Stomach (tissue), 9 donors: ENCODE data around the gene CCDC192. TPM values are rescaled to one million over a fixed set of nuclear protein-coding genes. Genes with fewer than 3 reads are reported as not detected.

ENCODE experiments used
- DNase-seq, 2 donors: peaks; one replicate each; pipeline versions ENCODE4 v3.0.0 to v3.0.0-alpha.2; 2013 to 2019
- H3K27ac ChIP-seq, 5 donors: fragments of 200-600 bp in 4 of 5; sonication (generic) in 4 of 5; one replicate each; pipeline ENCODE4 v1.5.1; 2013 to 2019; ENCODE audit warnings: mild to moderate bottlenecking in 1 of 5, moderate library complexity in 1 of 5
- H3K27me3 ChIP-seq, 3 donors: fragments of 200-600 bp; sonication (generic); one replicate each; pipeline ENCODE4 v1.5.1; 2017 to 2019; ENCODE audit warnings: mixed run types in 1 of 3
- H3K36me3 ChIP-seq, 4 donors: fragments of 200-600 bp; sonication (generic); 1 replicate in 3 of 4; 2 replicates in 1 of 4; pipeline ENCODE4 v1.5.1; 2016 to 2019
- H3K4me1 ChIP-seq, 4 donors: fragments of 200-600 bp; sonication (generic); one replicate each; pipeline ENCODE4 v1.5.1; 2016 to 2019
- H3K4me3 ChIP-seq, 4 donors: fragments of 200-600 bp; sonication (generic) in 3 of 4; one replicate each; pipeline ENCODE4 v1.5.1; 2016 to 2019; ENCODE audit warnings: mild to moderate bottlenecking in 1 of 4
- H3K9me3 ChIP-seq, 4 donors: fragments of 200-600 bp; sonication (generic); one replicate each; pipeline ENCODE4 v1.5.1; 2016 to 2019
- EP300 ChIP-seq: sonication (generic); formaldehyde crosslinking; IDR thresholded peaks from one replicate; pipeline ENCODE4 v1.6.1; 2017; ENCODE audit warnings: antibody characterized with exemption
- POLR2A ChIP-seq, 4 donors: fragments of 450-650 bp; IDR thresholded peaks; one replicate each; pipeline ENCODE4 v1.6.1; 2016; ENCODE audit warnings: antibody characterized with exemption in 4 of 4, control low read depth in 2 of 4, mild to moderate bottlenecking in 1 of 4, moderate library complexity in 1 of 4
- POLR2AphosphoS5 ChIP-seq, 3 donors: sonication (generic); formaldehyde crosslinking; IDR thresholded peaks; one replicate each; pipeline ENCODE4 v1.6.1; 2016; ENCODE audit warnings: antibody characterized with exemption in 3 of 3
- WGBS, 5 donors: extraction: QIAGEN DNeasy Blood & Tissue Kit in 3 of 5; methylation state at CpG; one replicate each; pipeline versions ENCODE4 v1.1.5 to v1.1.7; 2013 to 2018; 5-methylcytosine and 5-hydroxymethylcytosine counted together
- intact Hi-C: fragments of 100-400 bp; cut with DNase I; formaldehyde crosslinking; loops from one replicate; pipeline ENCODE4 v1.15.1; 2023; ENCODE audit warnings: low total_unique reads
- polyA plus RNA-seq, 3 donors: library from polyadenylated mRNA; stranded (reverse); fragments of 200-250 nt; gene quantifications; one replicate each; pipeline ENCODE4 v1.2.3, GENCODE V29; 2013
- total RNA-seq, 5 donors: library from RNA; depleted of rRNA; stranded (reverse); fragments of >200 nt; gene quantifications; one replicate each; pipeline versions ENCODE4 v1.1.0 to v1.2.3, GENCODE V29; 2014 to 2016
- TF ChIP-seq, protein P1 (sequence below), 7 experiments: fragments of 450-650 bp in 4 of 7; fragments of 200-600 bp in 3 of 7; sonication (generic) in 3 of 7; IDR thresholded peaks; one replicate each; pipeline ENCODE4 v1.5.1; 2016 to 2019; ENCODE audit warnings: antibody characterized with exemption in 7 of 7, control low read depth in 2 of 7, mild to moderate bottlenecking in 1 of 7
- donor health status: healthy with polysubstance abuse.
- donor health status: Bipolar disorder and iron deficiency.
- donor health status: healthy.

The CCDC192 gene
- total and polyA plus RNA-seq, 8 donors, result 0.10 to 2.2 TPM; not detected in 6

DNA sequence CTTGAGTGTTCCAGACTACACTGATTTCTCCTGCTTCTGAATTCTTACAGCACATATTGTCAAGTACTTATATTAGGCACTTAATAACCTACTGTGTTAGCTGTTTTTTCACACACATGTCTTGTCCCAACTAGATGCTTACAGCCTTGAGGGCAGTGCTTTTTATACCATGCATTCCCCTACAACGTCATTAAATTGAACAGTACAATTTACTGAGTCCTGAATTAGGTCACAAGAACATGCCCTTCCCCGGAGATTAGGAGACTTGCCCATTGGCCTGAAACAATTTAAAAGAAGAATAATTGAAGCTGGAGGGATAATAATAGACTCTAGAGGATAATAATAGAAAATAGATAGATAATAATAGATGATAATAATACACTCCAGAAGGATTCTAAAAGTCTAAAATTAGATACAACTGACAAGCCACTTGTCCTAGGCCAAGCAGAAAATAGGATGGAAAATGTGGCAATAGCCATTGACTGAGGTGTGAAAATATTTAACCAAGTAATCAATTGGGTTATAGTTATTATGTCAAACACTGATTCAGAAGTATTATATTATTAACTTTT lies 267.7 kb downstream of the CCDC192 start:
- no peaks in the 10 kb centered on the region for H3K9me3 ChIP-seq
- 71 to 84% (median 74%) methylated on average over 2 of the region's 2 CpGs for WGBS, 5 donors
- TF ChIP-seq EP300, result no peak
- no peak for TF ChIP-seq POLR2A (IDR thresholded peaks at IDR 0.05)
- TF ChIP-seq POLR2AphosphoS5 (IDR thresholded peaks at IDR 0.05), result no peak
- TF ChIP-seq, protein P1, sequence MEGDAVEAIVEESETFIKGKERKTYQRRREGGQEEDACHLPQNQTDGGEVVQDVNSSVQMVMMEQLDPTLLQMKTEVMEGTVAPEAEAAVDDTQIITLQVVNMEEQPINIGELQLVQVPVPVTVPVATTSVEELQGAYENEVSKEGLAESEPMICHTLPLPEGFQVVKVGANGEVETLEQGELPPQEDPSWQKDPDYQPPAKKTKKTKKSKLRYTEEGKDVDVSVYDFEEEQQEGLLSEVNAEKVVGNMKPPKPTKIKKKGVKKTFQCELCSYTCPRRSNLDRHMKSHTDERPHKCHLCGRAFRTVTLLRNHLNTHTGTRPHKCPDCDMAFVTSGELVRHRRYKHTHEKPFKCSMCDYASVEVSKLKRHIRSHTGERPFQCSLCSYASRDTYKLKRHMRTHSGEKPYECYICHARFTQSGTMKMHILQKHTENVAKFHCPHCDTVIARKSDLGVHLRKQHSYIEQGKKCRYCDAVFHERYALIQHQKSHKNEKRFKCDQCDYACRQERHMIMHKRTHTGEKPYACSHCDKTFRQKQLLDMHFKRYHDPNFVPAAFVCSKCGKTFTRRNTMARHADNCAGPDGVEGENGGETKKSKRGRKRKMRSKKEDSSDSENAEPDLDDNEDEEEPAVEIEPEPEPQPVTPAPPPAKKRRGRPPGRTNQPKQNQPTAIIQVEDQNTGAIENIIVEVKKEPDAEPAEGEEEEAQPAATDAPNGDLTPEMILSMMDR (IDR thresholded peaks at IDR 0.05), result no peak
- no peak for DNase-seq
- intact Hi-C loops, result no loop called here
- no peak overlapping the region for H3K27ac ChIP-seq
- no peaks in the 10 kb centered on the region for H3K27me3 ChIP-seq
- peaks cover 3 to 15% (median 8%) of the 10 kb centered on the region in 4 donors for H3K4me1 ChIP-seq
- no peak overlapping the region for H3K4me3 ChIP-seq
- peaks cover 0 to 7% (median 3%) of the 10 kb centered on the region in 4 donors for H3K36me3 ChIP-seq

DNA sequence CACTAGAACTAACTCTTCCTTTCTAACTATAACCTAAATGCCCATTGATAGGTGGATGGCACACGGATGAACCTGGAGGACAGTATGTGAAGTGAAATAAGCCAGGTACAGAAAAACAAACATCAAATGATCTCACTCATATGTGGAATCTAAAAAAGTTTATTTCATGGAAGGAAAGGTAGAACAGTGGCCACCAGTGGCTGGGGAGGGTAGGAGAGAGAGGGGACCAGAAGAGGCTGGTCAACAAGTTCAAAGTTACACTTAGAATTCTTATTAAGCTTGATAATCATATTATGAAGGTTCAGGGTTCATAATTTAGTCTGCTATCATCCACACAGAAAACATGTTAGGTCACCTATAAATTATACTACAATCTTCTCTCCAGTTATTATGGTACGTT lies 272.8 kb downstream of the CCDC192 start:
- Histone ChIP-seq H3K27me3 (no peaks in the 10 kb centered on the region), H3K27ac (peak overlapping the region in 3 of 5 donors; percentile 27 to 73 (median 56))

DNA sequence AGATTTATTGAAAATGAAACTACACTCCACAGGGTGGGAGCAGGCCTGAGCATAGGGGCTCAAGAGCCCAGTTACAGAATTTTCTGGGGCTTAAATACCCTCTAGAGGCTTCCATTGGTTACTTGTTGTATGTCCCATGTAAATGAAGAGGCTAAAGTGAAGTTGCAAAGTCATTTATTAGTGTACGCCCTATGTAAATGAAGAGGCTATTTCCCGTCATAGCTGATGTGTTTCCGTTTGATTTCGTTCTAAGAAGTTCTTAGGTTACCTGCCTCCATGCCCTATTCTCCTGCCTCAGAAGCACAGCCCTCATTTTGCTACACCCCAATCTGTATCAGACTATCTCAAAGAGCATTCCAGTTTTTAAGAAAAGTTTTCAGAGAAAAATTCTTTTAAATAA lies 273.3 kb downstream of the CCDC192 start:
- DNase-seq, result no peak
- Histone ChIP-seq H3K9me3 (no peaks in the 10 kb centered on the region), H3K4me1 (peaks cover 3 to 45% (median 20%) of the 10 kb centered on the region in 4 donors), H3K27ac (peak overlapping the region in 3 of 5 donors; percentile 27 to 73 (median 56)), H3K36me3 (no peaks in the 10 kb centered on the region), H3K27me3 (no peaks in the 10 kb centered on the region), H3K4me3 (no peak overlapping the region)
- intact Hi-C loops, result no loop called here
- TF ChIP-seq, protein P1 (IDR thresholded peaks at IDR 0.05), result no peak
- TF ChIP-seq POLR2AphosphoS5 (IDR thresholded peaks at IDR 0.05), result no peak
- no peak for TF ChIP-seq EP300
- no peak for TF ChIP-seq POLR2A (IDR thresholded peaks at IDR 0.05)
- WGBS, 5 donors, result 76 to 91% (median 86%) methylated on average over 4 of the region's 4 CpGs

More for the DNA sequence above, 272.8 kb downstream of the CCDC192 start:
- TF ChIP-seq EP300 (no peak), POLR2A (IDR thresholded peaks at IDR 0.05) (no peak), POLR2AphosphoS5 (IDR thresholded peaks at IDR 0.05) (no peak)
- Histone ChIP-seq H3K4me3 (no peak overlapping the region), H3K4me1 (peaks cover 3 to 39% (median 19%) of the 10 kb centered on the region in 4 donors), H3K36me3 (no peaks in the 10 kb centered on the region), H3K9me3 (no peaks in the 10 kb centered on the region)
- intact Hi-C loops, result no loop called here
- DNase-seq, result no peak
- WGBS, 5 donors, result 91 to 99% (median 94%) methylated on average over 2 of the region's 2 CpGs

DNA sequence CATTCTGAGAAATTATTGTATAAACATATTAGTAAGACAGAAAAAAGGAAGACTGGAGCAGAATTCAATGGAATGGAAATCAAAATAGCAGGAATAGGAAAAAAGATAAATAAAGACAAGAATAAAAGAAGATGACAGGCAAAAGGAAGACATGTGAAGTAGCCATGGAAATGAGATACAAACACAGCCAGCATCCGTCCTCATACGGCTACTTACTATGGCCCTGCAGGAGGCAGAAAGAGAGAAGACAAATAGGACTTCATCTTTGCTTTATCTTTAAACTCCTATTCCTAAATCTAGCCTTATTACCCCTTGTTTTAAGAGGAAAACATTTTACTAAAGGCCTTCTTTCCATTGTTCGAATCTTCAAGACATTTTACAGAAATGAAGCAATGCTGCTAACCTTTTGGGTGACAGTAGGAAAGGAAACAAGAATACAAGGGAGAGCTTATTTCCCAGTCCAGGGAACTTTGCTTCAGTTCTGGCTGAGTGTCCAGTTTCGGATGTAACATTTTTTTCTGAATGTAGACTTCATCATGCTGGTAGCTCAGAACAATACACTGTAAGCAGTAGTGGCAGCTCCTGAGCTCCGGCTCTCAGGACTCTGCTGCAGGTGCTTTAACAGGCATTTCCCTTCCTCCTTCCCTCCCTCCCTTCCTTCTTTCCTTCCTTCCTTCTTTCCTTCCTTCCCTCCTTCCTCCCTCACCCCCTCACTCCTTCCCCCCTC lies 274.0 kb downstream of the CCDC192 start:
- no peak for TF ChIP-seq POLR2AphosphoS5 (IDR thresholded peaks at IDR 0.05)
- TF ChIP-seq EP300, result no peak
- TF ChIP-seq POLR2A (IDR thresholded peaks at IDR 0.05), result no peak
- TF ChIP-seq, protein P1 (IDR thresholded peaks at IDR 0.05), result no peak

More for the DNA sequence above, 274.0 kb downstream of the CCDC192 start:
- peaks cover 3 to 51% (median 22%) of the 10 kb centered on the region in 4 donors for H3K4me1 ChIP-seq
- WGBS, 5 donors, result 58 to 72% (median 59%) methylated on average over 5 of the region's 5 CpGs
- no peaks in the 10 kb centered on the region for H3K27me3 ChIP-seq
- intact Hi-C loops, result no loop called here
- no peak overlapping the region for H3K4me3 ChIP-seq
- no peaks in the 10 kb centered on the region for H3K9me3 ChIP-seq
- H3K36me3 ChIP-seq, result no peaks in the 10 kb centered on the region
- H3K27ac ChIP-seq, result peak overlapping the region; percentile 7 to 73 (median 56)
- DNase-seq, result no peak
